Psoas muscle (tissue), 8 donors: Measurements from ENCODE around the gene EIF1AD. TPM values are rescaled to one million over a fixed set of nuclear protein-coding genes. Genes with fewer than 3 reads are reported as not detected.
A peak's percentile ranks its signal among the peaks of the same experiment; 100 is the strongest.

ENCODE experiments used
- ATAC-seq, 4 donors: fragments of 200-7000 bp; cut with Tn5 transposase; one replicate each; pipeline ENCODE4 v1.9.1; 2020; ENCODE audit warnings: moderate library complexity in 3 of 4, mild to moderate bottlenecking in 2 of 4
- DNase-seq, 2 donors: peaks; one replicate each; pipeline ENCODE4 v3.0.0-alpha.2; 2020
- H3K27ac ChIP-seq: fragments of 200-600 bp; one replicate; pipeline ENCODE4 v1.8.0; 2022
- H3K27me3 ChIP-seq, 3 donors: fragments of 200-600 bp in 1 of 3; one replicate each; pipeline versions ENCODE4 v1.6.1 to v1.8.0; 2013 to 2022; ENCODE audit warnings: low read length in 2 of 3, mild to moderate bottlenecking in 2 of 3, moderate library complexity in 1 of 3; ENCODE audit not compliant: insufficient read depth in 3 of 3
- H3K36me3 ChIP-seq, 2 donors: fragments of 200-600 bp in 1 of 2; one replicate each; pipeline versions ENCODE4 v1.6.1 to v1.8.0; 2013 to 2022; ENCODE audit warnings: low read depth in 1 of 2, mild to moderate bottlenecking in 1 of 2, moderate library complexity in 1 of 2; ENCODE audit not compliant: insufficient read depth in 1 of 2
- H3K4me1 ChIP-seq: fragments of 200-600 bp; one replicate; pipeline ENCODE4 v1.8.0; 2022
- H3K4me3 ChIP-seq: fragments of 200-600 bp; one replicate; pipeline ENCODE4 v1.8.0; 2022; ENCODE audit warnings: mild to moderate bottlenecking
- H3K9me3 ChIP-seq: fragments of 200-600 bp; one replicate; pipeline ENCODE4 v1.8.0; 2022
- WGBS, 3 donors: extraction: QIAGEN DNeasy Blood & Tissue Kit; methylation state at CpG; one replicate each; pipeline versions ENCODE4 v1.1.6 to v1.1.7; 2013; 5-methylcytosine and 5-hydroxymethylcytosine counted together
- intact Hi-C, 2 donors: fragments of 100-400 bp; cut with DNase I; formaldehyde crosslinking; loops; one replicate each; pipeline versions ENCODE4 v1.11.0 to v1.14.2; 2022
- polyA plus RNA-seq, 3 donors: library from polyadenylated mRNA; stranded (reverse); fragments of 200-250 nt; gene quantifications; one replicate each; pipeline ENCODE4 v1.2.3, GENCODE V29; 2013
- total RNA-seq, 4 donors: library from RNA; stranded (reverse); fragmentation: NEBNext Ultra II Directional in 2 of 4; extraction: Animal tissue kit (Norgen Biotek cat#: 25700) in 2 of 4; gene quantifications; one replicate each; pipeline versions ENCODE4 v1.2.1 to v1.2.4, GENCODE V29; 2021 to 2023
- TF ChIP-seq, protein P1 (sequence below): fragments of 200-600 bp; IDR thresholded peaks from one replicate; pipeline ENCODE4 v1.8.0; 2022; ENCODE audit warnings: antibody characterized with exemption
- donor health status: healthy with polysubstance abuse.
- donor health status: DM: no; HTN: no; CAD: no; lungs with moderate emphysema.
- donor health status: Bipolar disorder and iron deficiency.
- donor health status: healthy.
- donor health status: DM: yes; HTN: yes; CAD: no.
- donor health status: DM: no; HTN: no; CAD: no.
- donor health status: DM: no; HTN: no; CAD: no.
- donor health status: DM: yes; HTN: yes; CAD: no.

Gene EIF1AD
- total and polyA plus RNA-seq, 7 donors = 24.8 to 63.1 (median 32.3) TPM

DNA sequence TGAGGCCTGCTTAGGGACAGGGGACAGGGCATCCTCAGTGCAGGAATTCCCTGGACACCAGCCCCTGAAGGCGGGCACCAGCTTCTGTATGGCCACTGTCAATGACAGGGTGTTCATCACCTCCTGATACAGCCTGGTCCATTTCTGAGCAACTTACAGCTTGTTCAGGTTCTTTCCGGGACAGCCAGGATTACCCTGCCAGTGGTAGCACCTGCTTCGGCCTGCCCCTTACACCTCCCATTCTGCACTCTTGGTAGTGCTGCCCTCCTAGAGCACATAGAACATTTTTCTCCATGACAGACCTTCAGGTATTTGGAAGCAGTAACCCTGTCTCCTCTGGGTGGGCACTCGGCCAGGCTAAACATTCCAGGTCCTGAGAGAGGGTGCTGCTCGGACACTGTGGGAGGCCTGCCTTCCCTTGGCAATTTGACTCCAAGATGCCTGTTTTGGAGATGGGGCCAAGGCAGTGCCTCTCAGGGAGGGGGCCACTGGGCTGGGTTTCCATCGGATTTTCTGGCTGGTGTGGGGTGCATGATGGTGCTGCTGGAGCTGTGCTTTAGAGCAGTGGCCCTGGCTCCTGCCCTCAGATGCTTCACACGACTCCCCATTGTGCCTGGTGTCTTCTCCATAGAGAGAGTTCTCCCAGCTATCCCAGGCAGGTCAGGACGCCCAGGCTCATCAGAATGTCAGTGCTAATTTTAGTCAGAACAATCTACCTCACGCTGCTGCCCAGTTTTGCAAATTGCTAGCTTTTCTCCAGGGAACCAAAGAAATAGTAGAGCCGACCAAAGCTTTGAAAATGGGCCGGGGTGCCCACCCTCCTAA, 45.8 kb upstream of the EIF1AD start:
- WGBS, 3 donors = 45 to 69% (median 51%) methylated on average over 11 of the region's 11 CpGs
- H3K27ac ChIP-seq = no peak overlapping the region
- no peak overlapping the region for H3K4me3 ChIP-seq
- intact Hi-C loops = no loop called here
- no peaks in the 10 kb centered on the region for H3K36me3 ChIP-seq
- peaks cover 6% of the 10 kb centered on the region for H3K4me1 ChIP-seq
- H3K9me3 ChIP-seq = no peaks in the 10 kb centered on the region
- DNase-seq (no peak), ATAC-seq (no peak)
- TF ChIP-seq, protein P1, sequence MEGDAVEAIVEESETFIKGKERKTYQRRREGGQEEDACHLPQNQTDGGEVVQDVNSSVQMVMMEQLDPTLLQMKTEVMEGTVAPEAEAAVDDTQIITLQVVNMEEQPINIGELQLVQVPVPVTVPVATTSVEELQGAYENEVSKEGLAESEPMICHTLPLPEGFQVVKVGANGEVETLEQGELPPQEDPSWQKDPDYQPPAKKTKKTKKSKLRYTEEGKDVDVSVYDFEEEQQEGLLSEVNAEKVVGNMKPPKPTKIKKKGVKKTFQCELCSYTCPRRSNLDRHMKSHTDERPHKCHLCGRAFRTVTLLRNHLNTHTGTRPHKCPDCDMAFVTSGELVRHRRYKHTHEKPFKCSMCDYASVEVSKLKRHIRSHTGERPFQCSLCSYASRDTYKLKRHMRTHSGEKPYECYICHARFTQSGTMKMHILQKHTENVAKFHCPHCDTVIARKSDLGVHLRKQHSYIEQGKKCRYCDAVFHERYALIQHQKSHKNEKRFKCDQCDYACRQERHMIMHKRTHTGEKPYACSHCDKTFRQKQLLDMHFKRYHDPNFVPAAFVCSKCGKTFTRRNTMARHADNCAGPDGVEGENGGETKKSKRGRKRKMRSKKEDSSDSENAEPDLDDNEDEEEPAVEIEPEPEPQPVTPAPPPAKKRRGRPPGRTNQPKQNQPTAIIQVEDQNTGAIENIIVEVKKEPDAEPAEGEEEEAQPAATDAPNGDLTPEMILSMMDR = no peak
- peaks cover 0 to 7% (median 4%) of the 10 kb centered on the region in 3 donors for H3K27me3 ChIP-seq

DNA sequence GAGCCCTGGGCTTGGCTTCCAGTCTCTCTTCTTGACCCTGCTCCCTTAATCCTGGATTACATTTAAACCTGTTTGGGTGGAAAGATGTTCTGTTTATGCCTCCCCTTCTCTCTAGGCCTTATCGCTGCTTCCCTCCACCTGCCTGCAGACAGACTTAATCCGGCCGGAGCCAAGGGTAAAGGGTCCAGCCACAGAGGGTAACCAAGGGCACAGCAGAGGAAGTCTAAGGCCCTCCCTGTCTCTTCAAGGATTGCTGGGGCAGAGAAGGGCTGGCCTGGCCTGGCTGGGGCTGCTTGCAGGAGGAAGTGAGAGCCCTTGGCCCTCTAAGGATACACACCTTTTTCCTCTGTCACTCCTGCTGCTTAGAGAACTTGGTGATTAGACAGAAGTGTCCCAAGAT, 44.9 kb upstream of the EIF1AD start:
- no peaks in the 10 kb centered on the region for H3K36me3 ChIP-seq
- no peaks in the 10 kb centered on the region for H3K9me3 ChIP-seq
- TF ChIP-seq, protein P1 = no peak
- H3K4me1 ChIP-seq = peaks cover 6% of the 10 kb centered on the region
- H3K27ac ChIP-seq = no peak overlapping the region
- no peak for ATAC-seq
- peaks cover 0 to 7% (median 4%) of the 10 kb centered on the region in 3 donors for H3K27me3 ChIP-seq
- WGBS, 3 donors = 89 to 92% (median 90%) methylated on average over 3 of the region's 3 CpGs
- intact Hi-C loops = no loop called here
- no peak overlapping the region for H3K4me3 ChIP-seq
- no peak for DNase-seq

DNA sequence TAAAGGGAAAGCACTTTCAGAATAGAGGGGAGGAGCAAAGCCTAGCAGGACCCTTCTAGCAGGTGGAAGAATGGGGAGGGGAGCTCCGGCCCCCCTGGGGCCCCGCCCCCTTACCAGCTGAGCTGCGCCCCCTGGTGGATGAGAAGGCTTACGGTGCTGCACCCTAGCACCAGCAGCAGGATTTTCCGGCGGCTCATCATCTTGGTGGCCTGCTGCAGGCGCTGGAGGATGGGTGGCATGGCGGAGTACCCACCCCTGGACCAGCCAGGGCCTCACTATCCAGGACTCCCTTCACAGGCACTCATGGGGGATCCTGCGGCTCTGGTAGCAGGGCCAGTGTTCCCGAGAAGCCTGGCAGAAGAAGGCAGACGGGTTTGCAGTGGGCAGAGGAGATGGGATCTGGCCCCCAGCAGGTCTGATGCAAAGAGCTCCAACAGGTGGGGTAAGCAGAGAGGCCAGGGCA, 43.3 kb upstream of the EIF1AD start:
- intact Hi-C loops = no loop called here
- TF ChIP-seq, protein P1 = peak; percentile 89
- 11 to 13% (median 13%) methylated on average over 10 to 11 of the region's 11 CpGs for WGBS, 3 donors
- H3K4me3 ChIP-seq = peak overlapping the region; percentile 11
- no peak overlapping the region for H3K27ac ChIP-seq
- ATAC-seq = peak; percentile 75 to 95 (median 81)
- H3K9me3 ChIP-seq = no peaks in the 10 kb centered on the region
- peak; percentile 71 to 83 for DNase-seq
- H3K27me3 ChIP-seq = peaks cover 0 to 7% (median 4%) of the 10 kb centered on the region in 3 donors
- H3K36me3 ChIP-seq = no peaks in the 10 kb centered on the region
- peaks cover 6% of the 10 kb centered on the region for H3K4me1 ChIP-seq

DNA sequence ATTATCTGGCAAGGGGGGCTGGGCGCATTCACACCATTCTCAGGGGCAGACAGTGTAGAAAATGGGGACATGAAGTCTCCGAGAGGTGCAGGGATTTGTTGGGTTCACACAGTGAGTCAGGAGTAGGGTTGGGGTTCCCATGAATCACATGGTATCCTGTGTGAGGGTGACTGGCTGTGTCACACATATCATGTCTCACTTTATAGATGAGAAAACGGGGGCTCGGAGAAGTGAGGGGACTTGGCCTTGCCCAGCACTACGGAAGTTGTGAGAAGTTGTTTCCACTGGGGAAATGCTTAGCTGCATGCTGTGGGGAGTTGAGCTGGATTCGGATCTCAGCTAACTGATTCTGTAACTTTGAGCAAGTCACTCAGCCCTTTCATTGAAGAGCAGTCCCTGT, 42.8 kb upstream of the EIF1AD start:
- Histone ChIP-seq H3K9me3 (no peaks in the 10 kb centered on the region), H3K4me1 (peaks cover 6% of the 10 kb centered on the region), H3K4me3 (peak overlapping the region; percentile 11), H3K36me3 (no peaks in the 10 kb centered on the region), H3K27me3 (peaks cover 0 to 7% (median 4%) of the 10 kb centered on the region in 3 donors), H3K27ac (no peak overlapping the region)
- peak in 1 of 4 donors; percentile 11 for ATAC-seq
- no peak for DNase-seq
- intact Hi-C loops = no loop called here
- TF ChIP-seq, protein P1 = no peak
- WGBS, 3 donors = 57 to 70% (median 63%) methylated on average over 6 of the region's 6 CpGs
